Left renal pelvis (tissue), 4 donors: ENCODE data around the gene SPRY2. TPM values are rescaled to one million over a fixed set of nuclear protein-coding genes. Genes with fewer than 3 reads are reported as not detected.
"Not testable (repeated sequence)": the region's sequence is repeated elsewhere in the genome, so short reads cannot be mapped to it uniquely, and the experiment has no call there.

ENCODE experiments used
- DNase-seq, 4 donors: peaks; one replicate each; pipeline ENCODE4 v3.0.0-alpha.2; 2013; ENCODE audit warnings: low read depth in 4 of 4, low spot score in 3 of 4
- polyA plus RNA-seq, 4 donors: library from polyadenylated mRNA; unstranded; fragments of 120-200 nt; gene quantifications; one replicate each; pipeline ENCODE4 v1.2.1, GENCODE V29; 2013; ENCODE audit not compliant: insufficient read length in 4 of 4

Gene SPRY2
- polyA plus RNA-seq, 4 donors: 57.6 to 134 (median 72.6) TPM

DNA sequence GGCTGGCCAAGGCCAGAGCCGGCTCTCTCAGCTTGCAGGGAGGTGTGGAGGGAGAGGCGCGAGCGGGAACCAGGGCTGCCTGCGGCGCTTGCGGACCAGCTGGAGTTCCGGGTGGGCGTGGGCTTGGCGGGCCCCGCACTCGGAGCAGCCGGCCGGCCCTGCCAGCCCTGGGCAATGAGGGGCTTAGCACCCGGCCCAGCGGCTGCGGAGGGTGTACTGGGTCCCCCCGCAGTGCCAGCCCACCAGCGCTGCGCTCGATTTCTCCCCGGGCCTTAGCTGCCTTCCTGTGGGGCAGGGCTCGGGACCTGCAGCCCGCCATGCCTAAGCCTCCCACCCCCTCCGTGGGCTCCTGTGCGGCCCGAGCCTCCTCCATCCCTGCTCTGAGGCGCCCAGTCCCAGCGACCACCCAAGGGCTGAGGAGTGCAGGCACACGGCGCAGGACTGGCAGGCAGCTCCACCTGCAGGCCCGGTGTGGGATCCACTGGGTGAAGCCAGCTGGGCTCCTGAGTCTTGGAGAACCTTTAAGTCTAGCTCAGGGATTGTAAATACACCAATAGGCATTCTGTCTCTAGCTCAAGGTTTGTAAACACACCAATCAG lies 14.7 kb upstream of the SPRY2 start:
- DNase-seq: not testable (repeated sequence)

DNA sequence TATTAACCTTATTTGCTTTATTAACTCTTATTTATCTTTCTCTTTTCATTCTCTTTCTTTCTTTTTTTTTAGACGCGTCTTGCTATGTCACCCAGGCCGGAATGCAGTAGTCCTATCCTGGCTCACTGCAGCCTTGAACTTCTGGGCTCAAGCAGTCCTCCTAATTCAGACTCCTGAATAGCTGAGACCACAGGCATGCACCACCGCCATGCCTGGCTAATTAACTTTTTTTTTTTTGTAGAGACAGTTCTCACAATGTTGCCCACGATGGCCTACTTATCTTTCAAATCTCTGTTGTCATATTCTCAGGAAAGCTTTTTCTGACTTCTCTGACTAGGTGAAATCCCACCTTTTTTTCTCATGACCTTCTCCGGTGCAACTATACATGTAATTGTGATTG lies 7.8 kb upstream of the SPRY2 start:
- DNase-seq: no peak

DNA sequence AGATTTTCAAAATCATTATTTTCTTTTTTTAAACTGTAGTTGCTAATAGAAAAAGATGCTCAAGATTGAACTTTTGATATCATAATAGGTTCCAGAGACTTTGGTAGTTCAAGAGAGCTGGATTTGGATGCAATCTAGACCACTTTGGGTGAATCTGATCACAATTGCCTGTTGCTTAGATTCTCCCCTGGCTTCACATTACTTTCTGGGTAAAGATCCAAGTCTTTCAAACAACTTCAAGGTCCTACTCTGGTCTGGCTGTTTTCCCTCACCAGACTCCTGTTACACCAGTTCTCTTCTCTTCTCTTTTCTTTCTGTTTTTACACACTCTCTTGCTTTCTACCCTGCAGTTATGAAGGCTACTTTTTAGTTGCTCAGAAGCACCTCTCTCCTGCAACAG lies 7.4 kb upstream of the SPRY2 start:
- DNase-seq: no peak

DNA sequence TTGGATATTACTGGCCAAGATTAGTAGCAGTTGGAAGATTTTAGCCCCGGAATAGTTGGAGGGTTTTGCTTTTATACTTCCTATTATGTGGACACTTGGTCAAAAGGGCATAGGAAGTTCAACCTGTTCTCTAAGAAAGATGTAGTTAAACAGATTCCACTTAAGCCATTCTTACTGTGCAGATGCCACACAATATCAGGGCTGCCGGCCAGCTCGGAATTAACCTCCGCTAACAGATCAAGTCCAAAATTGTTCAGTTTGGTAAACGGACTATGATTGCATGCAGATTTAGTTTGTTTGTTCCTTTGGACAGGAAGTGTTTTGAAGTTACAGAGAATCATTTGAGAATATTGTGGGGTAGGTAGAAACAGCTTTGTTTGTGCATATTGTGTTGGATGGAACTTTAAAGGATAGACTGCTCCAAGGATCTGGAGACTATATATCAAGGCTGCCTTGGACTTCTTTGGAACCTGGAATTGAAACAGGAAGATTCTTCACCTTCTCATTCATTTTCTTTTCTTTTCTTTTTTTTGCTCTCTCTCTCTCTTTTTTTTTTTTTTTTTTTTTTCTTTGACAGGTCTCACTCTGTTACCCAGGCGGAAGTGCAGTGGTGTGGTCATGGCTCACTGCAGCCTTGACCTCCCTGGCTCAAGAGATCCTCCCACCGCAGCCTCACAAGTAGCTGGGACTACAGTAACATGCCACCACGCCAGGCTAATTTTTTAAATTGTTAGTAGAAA lies 5.0 kb upstream of the SPRY2 start:
- DNase-seq: no peak

DNA sequence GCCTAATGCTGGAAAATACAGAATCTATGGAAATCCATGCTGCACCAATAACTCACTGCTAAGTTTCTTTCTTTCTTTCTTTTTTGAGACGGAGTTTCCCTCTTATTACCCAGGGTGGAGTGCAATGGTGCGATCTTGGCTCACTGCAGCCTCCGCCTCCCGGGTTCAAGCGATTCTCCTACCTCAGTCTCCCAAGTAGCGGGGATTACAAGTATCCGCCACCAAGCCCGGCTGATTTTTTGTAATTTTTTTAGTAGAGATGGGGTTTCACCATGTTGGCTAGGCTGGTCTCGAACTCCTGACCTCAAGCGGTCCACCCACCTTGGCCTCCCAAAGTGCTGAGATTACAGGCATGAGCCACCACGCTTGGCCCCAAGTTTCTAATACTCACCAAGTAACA lies 3.1 kb upstream of the SPRY2 start:
- not testable (repeated sequence) for DNase-seq

DNA sequence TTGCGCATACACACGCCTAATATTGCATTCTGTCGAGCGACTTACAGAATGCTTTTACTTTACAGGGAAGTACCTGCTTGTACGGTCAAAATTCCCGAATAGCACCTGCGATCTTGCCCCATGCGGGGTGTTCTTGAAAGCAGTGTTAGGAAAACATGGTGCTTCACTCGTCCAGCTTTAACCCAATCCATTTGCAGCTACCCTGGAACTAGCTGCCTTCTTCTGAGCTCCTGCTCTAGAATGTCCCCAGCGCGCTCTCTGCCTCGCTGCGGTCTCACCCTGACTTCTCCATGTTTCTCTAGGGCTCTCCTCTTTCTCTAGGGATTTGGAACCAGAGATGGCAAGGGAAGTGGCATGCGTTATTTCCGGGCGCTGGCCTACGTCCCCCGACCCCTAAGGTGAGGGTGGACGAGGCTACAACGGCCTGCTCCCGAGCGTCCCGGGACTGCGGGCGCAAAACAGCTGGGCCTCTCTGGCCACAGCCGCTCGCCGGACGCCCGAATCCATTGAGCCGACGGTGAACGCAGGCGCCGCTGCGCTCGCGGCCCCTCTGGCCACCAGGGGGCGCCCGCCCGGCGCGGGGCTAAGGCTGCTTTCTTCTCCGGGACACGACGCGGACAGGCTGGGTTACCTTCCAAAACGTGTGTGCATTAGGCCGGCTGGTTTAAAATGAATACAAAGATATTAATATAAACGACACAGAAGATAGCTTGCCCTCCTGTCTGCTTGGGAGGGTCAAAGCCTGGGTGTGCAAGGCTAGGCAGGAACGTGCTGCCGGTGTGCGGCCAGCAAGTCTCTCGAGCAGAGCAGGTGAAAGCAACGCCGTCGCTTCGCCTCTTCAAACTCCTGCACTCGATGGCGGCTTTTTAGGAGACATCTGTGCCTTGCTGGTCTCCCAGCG lies 1.8 kb upstream of the SPRY2 start:
- peak in 3 of 4 donors; percentile 68 to 80 (median 76) for DNase-seq

DNA sequence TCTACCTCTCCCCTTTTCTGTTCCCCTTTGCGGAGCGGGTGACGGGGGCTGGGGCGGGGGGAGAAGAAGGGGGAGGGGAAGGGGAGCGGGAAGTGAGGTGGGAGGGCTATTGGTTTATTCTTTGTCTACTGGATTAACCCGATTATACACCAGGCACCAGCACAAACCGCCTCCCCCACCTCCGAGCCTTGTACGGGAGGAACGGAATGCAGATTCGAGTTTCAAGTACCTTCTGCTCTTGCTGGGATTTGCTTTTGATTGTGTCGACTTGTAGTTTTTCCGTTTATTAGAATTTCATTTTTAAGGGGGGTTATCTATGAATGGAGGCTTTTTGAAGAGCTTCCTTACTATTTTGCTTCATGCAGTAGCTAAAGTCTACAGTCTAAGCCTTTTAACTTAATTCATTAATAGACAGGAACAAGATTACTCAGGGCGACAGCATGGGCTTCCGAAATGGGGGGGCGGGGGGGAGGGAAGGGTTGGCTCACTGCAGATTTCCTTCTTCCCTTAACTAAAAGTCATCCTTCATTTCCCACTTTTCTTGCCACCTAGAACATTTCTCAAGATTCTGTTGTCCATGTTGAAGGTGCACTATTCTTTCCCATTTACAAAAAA lies 937 bp upstream of the SPRY2 start:
- DNase-seq: peak in 1 of 4 donors; percentile 56

DNA sequence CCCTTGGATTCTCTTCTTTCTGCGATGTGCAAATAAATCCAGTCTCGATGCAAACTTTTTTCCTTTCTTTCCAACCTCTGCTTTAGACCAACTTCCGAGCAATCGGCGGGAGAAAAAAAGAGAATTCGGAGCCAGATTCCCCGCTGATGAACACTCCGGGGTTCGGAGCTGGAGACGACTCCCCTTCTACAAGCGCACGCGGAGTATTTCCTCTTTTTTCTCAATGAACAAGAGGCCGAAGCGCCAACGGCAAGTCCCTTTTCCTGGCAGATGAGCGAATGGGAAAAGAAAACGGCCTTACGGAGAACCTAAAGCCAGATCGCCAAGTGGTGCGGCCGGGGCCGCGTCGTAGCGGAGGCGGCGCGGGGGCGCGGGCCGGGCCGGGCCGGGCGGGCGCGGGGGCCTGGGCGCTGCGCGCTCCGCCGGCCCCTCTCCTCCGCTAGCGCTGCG lies 250 bp downstream of the SPRY2 start:
- no peak for DNase-seq

DNA sequence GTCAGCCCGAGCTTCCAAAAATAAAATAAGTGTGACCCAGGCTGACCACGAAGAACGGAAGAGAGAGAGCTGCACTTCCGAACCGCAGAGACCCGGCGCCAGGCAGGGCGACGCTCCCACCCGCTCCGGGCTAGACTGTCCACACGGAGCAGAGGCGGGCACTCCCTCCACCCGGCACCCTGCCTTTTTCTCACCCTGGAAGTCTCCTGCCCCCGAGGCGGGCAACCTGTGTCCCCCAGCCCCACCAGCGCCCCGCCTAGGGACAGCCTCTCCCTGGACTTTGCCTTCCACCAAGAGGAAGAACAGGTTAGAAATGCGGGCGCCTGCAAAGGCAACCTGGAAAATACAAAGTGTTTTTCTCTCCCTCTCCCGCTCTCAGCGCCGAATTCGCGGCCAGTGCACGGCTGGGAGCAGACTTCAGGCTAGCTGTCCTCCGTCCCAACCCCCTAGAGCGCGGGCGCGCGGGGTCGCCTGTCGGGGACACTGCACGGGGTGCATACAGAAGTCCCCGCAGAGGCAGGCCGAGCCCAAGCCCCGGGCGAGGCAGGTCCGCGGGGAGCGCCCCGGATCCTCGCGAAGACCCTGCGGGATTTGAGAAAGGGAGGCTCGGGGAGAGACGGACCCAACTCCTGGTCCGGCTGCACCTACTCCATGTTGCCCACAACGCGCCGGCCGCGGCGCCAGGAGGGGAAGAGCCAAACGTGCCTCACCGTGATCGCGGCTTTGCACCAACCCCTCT lies 845 bp downstream of the SPRY2 start:
- DNase-seq: no peak

DNA sequence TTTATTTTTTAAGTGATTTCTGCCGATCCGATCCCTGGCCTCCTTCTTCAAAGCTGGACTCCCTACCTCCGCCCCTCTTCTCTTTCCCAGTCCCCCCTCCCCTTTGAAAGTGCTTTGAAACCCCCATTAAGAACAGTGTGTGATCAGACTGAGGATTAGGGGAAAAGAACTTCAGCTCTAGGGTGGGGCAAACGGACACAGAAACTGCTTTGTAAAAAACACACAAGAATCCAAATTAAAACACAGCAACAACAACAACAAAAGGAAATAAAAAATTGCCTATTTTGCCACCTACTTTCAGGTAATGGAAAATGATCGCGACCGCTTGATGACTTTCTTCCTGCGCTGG lies 1.4 kb downstream of the SPRY2 start:
- no peak for DNase-seq

DNA sequence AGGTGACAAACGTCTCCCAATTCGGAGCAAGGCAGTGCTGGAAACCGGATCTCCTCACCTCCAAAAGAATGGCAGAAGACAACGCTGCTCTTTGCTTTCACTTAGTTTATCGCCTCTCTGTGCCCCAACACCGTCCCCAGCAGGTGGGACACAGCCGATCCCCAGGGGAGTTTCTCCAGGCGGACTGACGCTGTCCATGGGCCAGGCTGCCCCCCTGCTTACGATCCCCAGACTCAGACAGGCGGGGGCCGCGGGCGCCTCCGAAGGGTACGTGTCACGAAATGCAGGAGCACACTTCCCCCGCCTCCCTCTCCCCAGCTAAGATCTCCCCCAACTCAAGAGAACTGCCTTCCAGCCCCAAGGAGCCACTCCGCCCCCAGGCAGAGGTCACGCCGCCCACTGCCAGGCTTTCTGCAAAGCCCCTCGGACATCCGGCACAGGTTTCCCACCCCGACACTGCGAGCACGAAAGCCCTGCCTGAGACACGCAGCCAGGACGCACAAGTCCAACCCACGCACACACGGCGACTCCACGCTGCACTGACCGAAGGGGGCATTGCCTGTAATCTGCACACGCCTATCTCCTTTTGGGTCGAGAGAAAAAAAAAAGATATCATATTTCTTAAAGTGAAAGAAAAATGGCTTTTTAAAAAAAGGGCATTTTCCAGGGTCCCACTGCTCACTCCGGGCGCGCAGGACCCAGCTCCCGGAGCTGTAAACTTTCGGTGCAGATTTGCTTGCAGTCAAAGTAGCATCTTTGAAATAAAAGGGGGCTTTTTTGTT lies 2.0 kb downstream of the SPRY2 start:
- DNase-seq: peak; percentile 52 to 70 (median 64)

DNA sequence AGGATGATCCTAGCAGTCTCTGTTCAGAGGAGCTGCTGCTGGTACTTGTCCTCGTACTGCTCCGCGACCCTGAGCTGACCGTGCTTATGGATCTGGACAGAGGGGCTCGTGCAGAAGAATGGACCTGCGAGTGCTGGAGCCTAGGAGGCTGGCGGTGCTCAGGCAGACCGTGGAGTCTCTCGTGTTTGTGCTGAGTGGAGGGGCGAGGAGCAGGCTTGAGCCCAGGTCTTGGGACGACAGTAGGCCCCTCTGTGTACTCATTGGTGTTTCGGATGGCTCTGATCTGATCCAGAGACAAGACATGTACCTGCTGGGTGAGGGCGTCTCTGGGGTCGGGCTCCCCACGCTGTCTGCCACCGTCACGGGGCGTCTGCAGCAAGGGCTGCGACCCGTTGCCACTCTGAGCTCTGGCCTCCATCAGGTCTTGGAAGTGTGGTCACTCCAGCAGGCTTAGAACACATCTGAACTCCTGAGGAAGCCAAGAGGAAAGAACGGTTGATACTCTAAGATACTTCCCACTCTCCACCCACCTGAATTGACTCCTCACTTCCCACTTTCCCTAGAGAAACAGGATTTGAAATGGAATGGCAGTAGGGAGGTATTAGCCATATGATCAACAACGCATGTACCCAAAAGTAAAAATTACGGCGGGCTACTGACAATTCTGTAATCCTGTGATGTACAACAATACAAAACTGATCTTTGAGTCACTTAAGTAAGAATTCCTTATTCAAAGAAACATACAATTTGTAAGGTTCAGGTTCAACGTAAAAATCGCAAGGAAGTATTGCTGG lies 3.4 kb downstream of the SPRY2 start:
- no peak for DNase-seq

DNA sequence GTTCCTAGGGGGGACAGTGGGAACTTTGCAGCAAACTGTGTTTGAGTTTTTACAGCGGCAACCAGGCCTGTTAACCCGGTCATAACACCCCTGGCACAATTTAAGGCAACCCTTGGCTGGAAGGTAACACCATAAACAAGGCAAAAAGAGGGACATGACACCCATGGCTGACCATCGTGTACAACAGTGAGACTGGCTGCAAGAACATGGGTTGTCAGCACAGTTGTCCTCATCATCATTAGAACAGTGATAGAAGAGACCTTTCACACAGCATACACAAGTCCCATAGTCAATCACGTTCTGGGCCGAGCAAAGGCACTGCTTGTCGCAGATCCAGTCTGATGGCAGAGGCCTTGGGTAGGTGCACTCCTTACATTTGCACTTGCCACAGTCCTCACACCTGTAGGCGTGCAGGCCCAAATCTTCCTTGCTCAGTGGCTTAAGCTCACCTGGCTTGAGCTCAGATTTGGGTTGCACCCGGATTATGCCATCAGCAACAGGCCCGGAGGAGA lies 4.1 kb downstream of the SPRY2 start:
- DNase-seq: no peak

DNA sequence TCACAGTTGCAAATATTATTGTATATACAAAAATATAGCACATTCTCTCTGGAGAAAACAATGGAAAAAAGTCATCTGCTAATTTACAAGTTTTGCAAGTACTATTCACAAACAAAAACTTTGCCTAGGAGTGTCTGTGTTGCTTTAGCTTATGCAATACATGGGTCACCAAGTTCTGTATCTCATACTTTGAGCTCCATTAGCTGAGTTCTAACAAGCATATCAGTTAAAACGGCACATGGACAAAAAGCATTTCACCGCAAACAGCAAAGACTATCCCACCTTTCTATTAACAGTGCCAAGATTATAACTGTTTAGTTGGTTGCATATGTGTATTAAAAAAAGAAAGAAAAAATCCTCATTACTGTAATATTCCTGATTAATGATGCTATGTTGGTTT lies 4.6 kb downstream of the SPRY2 start:
- no peak for DNase-seq

DNA sequence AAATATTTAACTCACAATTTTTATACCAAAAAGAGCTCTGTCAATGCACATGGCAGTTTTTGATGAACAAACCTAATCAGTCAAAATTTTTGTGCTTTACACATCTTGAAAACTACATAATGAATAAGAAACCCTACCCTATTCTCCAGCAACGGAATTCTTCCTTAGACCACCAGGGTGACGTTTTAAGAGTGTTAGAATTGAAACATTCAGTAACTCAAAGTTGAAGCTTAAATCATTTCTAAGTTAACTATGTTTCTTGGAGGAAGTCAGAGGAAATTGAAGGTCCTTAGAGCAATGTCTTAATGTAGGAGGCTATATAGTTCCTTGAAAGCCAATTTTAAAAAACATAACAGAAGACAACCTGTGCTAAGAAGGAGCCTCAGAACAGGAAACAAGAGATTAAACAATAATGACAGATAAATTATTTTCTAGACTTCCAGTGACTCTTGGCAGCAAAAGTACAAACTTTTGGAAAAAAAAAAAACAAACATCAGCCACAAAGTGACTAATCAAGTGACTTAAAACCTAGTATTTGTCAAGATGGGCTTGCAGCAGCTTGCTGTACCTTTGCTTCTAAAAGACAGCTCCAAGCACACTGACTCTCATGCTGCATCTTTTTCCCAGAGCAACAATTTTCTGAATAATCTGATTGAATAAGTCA lies 6.2 kb downstream of the SPRY2 start:
- no peak for DNase-seq

DNA sequence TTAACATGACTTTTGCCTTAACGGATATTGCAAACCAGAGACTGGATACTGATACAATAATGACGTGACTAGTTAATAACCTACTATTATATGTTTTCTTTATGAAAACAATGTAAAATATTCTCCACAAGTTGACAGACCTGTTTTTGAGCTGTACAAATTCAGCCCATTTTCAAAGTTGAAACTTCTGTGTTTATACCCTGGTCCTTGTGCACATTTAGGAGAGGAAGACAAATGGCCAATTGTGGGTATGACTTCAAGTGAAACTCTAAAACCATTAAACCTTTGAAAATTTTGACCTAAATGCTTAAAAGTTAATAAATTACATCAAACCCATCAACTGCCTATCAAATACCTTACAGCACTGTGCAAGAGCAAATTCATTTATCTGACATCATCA lies 8.9 kb downstream of the SPRY2 start:
- DNase-seq: no peak

DNA sequence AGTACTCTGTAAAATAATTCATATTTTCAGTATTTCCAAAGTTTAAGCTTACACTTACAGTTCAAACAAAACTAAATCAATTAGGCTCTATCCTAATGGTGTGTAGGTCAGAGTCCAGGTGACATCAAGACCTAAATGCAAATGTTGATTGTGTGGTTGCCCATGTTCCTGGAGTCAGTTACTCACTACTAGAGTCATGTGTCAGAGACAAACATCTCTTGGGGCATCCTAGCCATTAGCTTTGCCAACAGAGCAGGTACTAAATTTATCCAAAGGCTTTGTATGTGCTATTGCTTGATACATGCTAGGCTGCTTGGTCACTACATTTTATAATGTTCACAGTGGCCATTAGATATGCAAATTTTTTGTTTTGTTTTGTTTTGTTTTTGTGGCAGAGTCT lies 11.7 kb downstream of the SPRY2 start:
- no peak for DNase-seq

DNA sequence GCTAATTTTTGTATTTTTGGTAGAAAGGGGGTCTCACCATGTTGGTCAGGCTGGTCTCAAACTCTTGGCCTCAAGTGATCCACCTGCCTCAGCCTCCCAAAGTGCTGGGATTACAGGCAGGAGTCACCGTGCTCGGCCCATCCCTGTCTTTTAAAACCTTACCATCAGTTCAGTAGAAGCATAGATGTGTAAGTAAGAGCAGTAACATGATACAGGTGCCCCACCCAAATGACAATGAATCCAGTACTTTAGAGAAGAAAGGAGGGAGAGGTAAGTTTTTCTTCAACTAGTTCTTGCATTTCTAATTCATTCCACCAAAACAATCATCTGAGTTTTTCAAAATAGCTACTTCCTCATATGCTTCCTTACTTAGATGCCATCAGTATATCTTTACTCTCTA lies 21.9 kb downstream of the SPRY2 start:
- no peak for DNase-seq
